Testis (tissue), 2 donors: ENCODE data around the gene GGA1.

ENCODE experiments used
- CTCF ChIP-seq, 3 experiments: fragments of 450-650 bp in 2 of 3; fragments of 200-600 bp in 1 of 3; sonication (generic) in 1 of 3; IDR thresholded peaks; one replicate each; pipeline ENCODE4 v1.5.1; 2016 to 2019; ENCODE audit warnings: antibody characterized with exemption in 3 of 3, mild to moderate bottlenecking in 2 of 3, moderate library complexity in 1 of 3
- POLR2A ChIP-seq: fragments of 450-650 bp; IDR thresholded peaks from one replicate; pipeline ENCODE4 v1.6.1; 2017; ENCODE audit warnings: antibody characterized with exemption, mild to moderate bottlenecking, moderate library complexity

GRCh38 chr22:37638391-37639069, 29.9 kb downstream of the GGA1 start:
- no peak for TF ChIP-seq CTCF (IDR thresholded peaks at IDR 0.05)
- TF ChIP-seq POLR2A, result no peak
